Tibial artery (tissue), 4 donors: ENCODE data around the gene BLCAP.

Experiments used
- DNase-seq, 2 donors: peaks; one replicate each; pipeline ENCODE4 v3.0.0-alpha.2; 2019
- H3K27ac ChIP-seq, 2 donors: fragments of 200-600 bp; sonication (generic) in 1 of 2; 1 replicate in 1 of 2; 2 replicates in 1 of 2; pipeline ENCODE4 v1.5.1; 2018 to 2019; ENCODE audit warnings: mild to moderate bottlenecking in 1 of 2
- H3K27me3 ChIP-seq, 2 donors: fragments of 200-600 bp; sonication (generic) in 1 of 2; one replicate each; pipeline versions ENCODE4 v1.5.1 to v1.6.0; 2016 to 2019
- H3K36me3 ChIP-seq, 3 donors: fragments of 200-600 bp; sonication (generic) in 2 of 3; one replicate each; pipeline ENCODE4 v1.5.1; 2016 to 2019; ENCODE audit warnings: mild to moderate bottlenecking in 2 of 3
- H3K4me1 ChIP-seq, 4 donors: fragments of 200-600 bp; sonication (generic) in 2 of 4; 1 replicate in 3 of 4; 2 replicates in 1 of 4; pipeline ENCODE4 v1.5.1; 2016 to 2019
- H3K4me3 ChIP-seq, 2 donors: fragments of 200-600 bp; sonication (generic) in 1 of 2; 1 replicate in 1 of 2; 2 replicates in 1 of 2; pipeline ENCODE4 v1.5.1; 2018 to 2019; ENCODE audit warnings: mild to moderate bottlenecking in 2 of 2
- H3K9me3 ChIP-seq, 3 donors: fragments of 200-600 bp; sonication (generic) in 1 of 3; one replicate each; pipeline ENCODE4 v1.5.1; 2016 to 2019
- CTCF ChIP-seq, 2 experiments: fragments of 200-600 bp in 1 of 2; fragments of 450-650 bp in 1 of 2; IDR thresholded peaks; one replicate each; pipeline ENCODE4 v1.5.1; 2017 to 2019; ENCODE audit warnings: antibody characterized with exemption in 2 of 2, mild to moderate bottlenecking in 1 of 2, moderate library complexity in 1 of 2
- intact Hi-C: fragments of 100-400 bp; cut with DNase I; formaldehyde crosslinking; loops from one replicate; pipeline ENCODE4 v1.15.0; 2023; ENCODE audit warnings: low total_unique reads

The BLCAP gene

GRCh38 chr20:37566590-37567330, 39.1 kb upstream of the BLCAP start:
- Histone ChIP-seq H3K4me1 (peaks cover 0 to 7% (median 3%) of the 10 kb centered on the region in 4 donors), H3K4me3 (no peak overlapping the region), H3K9me3 (no peaks in the 10 kb centered on the region), H3K36me3 (no peaks in the 10 kb centered on the region), H3K27me3 (peaks cover 0 to 79% of the 10 kb centered on the region in 2 donors), H3K27ac (no peak overlapping the region)
- no peak for TF ChIP-seq CTCF (IDR thresholded peaks at IDR 0.05)
- DNase-seq: peak in 1 of 2 donors; percentile 39
- intact Hi-C loops: loop anchor here (5.0 kb wide), 1 partner anchor 426 kb away; no protein-coding TSS in a partner anchor

GRCh38 chr20:37565134-37565811, 37.6 kb upstream of the BLCAP start:
- intact Hi-C loops: loop anchor here (5.0 kb wide), 1 partner anchor 427 kb away; no protein-coding TSS in a partner anchor
- H3K27me3 ChIP-seq: peaks cover 0 to 69% of the 10 kb centered on the region in 2 donors
- peak in 1 of 2 donors; percentile 35 for DNase-seq

GRCh38 chr20:37564388-37565133, 36.9 kb upstream of the BLCAP start:
- peak in 1 of 2 donors; percentile 46 for DNase-seq
- no peak overlapping the region for H3K4me3 ChIP-seq
- no peaks in the 10 kb centered on the region for H3K9me3 ChIP-seq
- H3K36me3 ChIP-seq: no peaks in the 10 kb centered on the region
- H3K27ac ChIP-seq: no peak overlapping the region
- peaks cover 0 to 7% (median 3%) of the 10 kb centered on the region in 4 donors for H3K4me1 ChIP-seq
- peak; percentile 74 to 89 for TF ChIP-seq CTCF (IDR thresholded peaks at IDR 0.05)
- intact Hi-C loops: loop anchor here (5.0 kb wide), 1 partner anchor 428 kb away; no protein-coding TSS in a partner anchor
- H3K27me3 ChIP-seq: peaks cover 0 to 65% of the 10 kb centered on the region in 2 donors

More at GRCh38 chr20:37565134-37565811, 37.6 kb upstream of the BLCAP start:
- TF ChIP-seq CTCF (IDR thresholded peaks at IDR 0.05): no peak
- no peak overlapping the region for H3K27ac ChIP-seq
- H3K9me3 ChIP-seq: no peaks in the 10 kb centered on the region
- peaks cover 0 to 7% (median 3%) of the 10 kb centered on the region in 4 donors for H3K4me1 ChIP-seq
- H3K4me3 ChIP-seq: no peak overlapping the region
- no peaks in the 10 kb centered on the region for H3K36me3 ChIP-seq

GRCh38 chr20:37564016-37564387, 36.3 kb upstream of the BLCAP start:
- no peaks in the 10 kb centered on the region for H3K36me3 ChIP-seq
- intact Hi-C loops: no loop called here
- no peaks in the 10 kb centered on the region for H3K9me3 ChIP-seq
- DNase-seq: no peak
- no peak overlapping the region for H3K27ac ChIP-seq
- H3K27me3 ChIP-seq: peaks cover 0 to 60% of the 10 kb centered on the region in 2 donors
- no peak for TF ChIP-seq CTCF (IDR thresholded peaks at IDR 0.05)
- no peak overlapping the region for H3K4me3 ChIP-seq
- peaks cover 0 to 7% (median 3%) of the 10 kb centered on the region in 4 donors for H3K4me1 ChIP-seq

GRCh38 chr20:37562695-37563480, 35.2 kb upstream of the BLCAP start:
- H3K4me1 ChIP-seq: peaks cover 0 to 7% (median 3%) of the 10 kb centered on the region in 4 donors
- no peak overlapping the region for H3K27ac ChIP-seq
- intact Hi-C loops: no loop called here
- DNase-seq: peak in 1 of 2 donors; percentile 31
- H3K36me3 ChIP-seq: no peaks in the 10 kb centered on the region
- no peak overlapping the region for H3K4me3 ChIP-seq
- no peak for TF ChIP-seq CTCF (IDR thresholded peaks at IDR 0.05)
- H3K27me3 ChIP-seq: peaks cover 0 to 57% of the 10 kb centered on the region in 2 donors
- no peaks in the 10 kb centered on the region for H3K9me3 ChIP-seq
